GM23248 (cell line): ENCODE results near the gene HOXB6.

Source experiments
- EZH2 ChIP-seq: fragments of 200-600 bp; sonication (generic); IDR thresholded peaks from 2 replicates; pipeline ENCODE4 v1.6.1; 2018; ENCODE audit warnings: antibody characterized with exemption, mild to moderate bottlenecking; ENCODE audit not compliant: insufficient read depth, poor library complexity, severe bottlenecking
- EZH2phosphoT487 ChIP-seq: fragments of 200-600 bp; sonication (generic); IDR thresholded peaks from 2 replicates; pipeline ENCODE4 v1.6.1; 2018; ENCODE audit warnings: antibody characterized with exemption, moderate library complexity, mild to moderate bottlenecking, low read depth; ENCODE audit not compliant: insufficient read depth

DNA sequence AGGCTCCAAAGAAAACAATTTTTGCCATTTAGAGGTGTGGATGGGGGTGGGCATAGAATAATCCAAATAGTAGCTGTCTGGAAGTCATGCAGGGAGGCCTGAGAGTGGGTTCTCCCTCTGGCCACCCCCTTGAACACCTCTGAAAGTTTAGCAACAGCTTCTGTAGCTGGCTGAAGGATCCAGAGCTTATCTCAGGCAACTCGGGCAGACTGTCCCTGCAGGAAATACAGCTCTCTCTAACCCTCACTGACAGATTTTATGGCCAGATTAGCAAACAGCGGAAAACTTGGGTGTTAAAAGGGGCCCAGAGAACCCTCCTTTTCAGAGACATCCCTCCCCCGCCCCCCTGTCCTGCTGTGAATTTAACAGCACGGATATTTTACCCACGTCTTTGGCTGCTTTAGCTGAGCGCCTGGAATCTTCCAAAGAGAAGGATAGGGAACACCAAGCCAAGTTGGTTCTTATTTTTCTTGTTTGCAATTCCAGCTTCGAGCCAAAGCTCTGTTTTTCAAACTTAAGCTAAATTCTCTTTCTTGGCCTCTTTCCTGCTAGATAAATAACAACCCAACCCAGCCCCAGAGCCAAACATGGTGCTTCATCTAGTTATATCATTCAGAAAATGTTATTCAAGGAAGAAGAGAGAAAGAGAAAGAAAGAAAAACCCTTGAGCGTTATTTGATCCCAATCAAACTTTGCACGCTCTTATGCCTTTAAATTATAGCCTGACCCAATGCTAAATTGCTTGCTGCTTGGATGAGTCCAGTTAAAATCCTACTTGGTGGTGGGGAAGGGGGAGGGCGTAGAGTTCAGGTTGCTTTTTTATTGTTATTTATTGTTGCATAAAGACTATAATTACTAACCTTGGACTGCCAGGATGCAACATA is 57.6 kb downstream of the HOXB6 start:
- TF ChIP-seq EZH2 (no peak), EZH2phosphoT487 (no peak)
